Mammary epithelial cell (primary cell): ENCODE results near the gene DPF3.

Experiments used
- EZH2 ChIP-seq: IDR thresholded peaks from 2 replicates; pipeline ENCODE4 v1.6.1; 2012; ENCODE audit warnings: low read length, inconsistent platforms, borderline replicate concordance
- TF ChIP-seq, protein P1 (sequence below), 2 donors: IDR thresholded peaks in 1 of 2; conservative IDR thresholded peaks in 1 of 2; 2 replicates each; pipeline ENCODE4 v1.5.1; 2011 to 2012; ENCODE audit warnings: inconsistent platforms in 2 of 2, low read length in 2 of 2, mild to moderate bottlenecking in 2 of 2, control low read depth in 1 of 2, low read depth in 1 of 2; ENCODE audit not compliant: insufficient read depth in 1 of 2; ENCODE audit errors: extremely low read depth in 1 of 2

GRCh38 chr14:72613231-72613974 lies 280.5 kb downstream of the DPF3 start:
- TF ChIP-seq EZH2 = no peak
- TF ChIP-seq, protein P1, sequence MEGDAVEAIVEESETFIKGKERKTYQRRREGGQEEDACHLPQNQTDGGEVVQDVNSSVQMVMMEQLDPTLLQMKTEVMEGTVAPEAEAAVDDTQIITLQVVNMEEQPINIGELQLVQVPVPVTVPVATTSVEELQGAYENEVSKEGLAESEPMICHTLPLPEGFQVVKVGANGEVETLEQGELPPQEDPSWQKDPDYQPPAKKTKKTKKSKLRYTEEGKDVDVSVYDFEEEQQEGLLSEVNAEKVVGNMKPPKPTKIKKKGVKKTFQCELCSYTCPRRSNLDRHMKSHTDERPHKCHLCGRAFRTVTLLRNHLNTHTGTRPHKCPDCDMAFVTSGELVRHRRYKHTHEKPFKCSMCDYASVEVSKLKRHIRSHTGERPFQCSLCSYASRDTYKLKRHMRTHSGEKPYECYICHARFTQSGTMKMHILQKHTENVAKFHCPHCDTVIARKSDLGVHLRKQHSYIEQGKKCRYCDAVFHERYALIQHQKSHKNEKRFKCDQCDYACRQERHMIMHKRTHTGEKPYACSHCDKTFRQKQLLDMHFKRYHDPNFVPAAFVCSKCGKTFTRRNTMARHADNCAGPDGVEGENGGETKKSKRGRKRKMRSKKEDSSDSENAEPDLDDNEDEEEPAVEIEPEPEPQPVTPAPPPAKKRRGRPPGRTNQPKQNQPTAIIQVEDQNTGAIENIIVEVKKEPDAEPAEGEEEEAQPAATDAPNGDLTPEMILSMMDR (conservative IDR thresholded peaks at IDR 0.05 in 1 of 2, IDR thresholded peaks at IDR 0.05 in 1 of 2; ENCODE audit: extremely low read depth in 1 of 2, insufficient read depth in 1 of 2, low read depth in 1 of 2, low read length in 2 of 2) = no peak
